Right forelimb (tissue), 1 donor: Measurements from ENCODE around the gene PHRF1.

Experiments
- DNase-seq: peaks from one replicate; pipeline ENCODE4 v3.0.0-alpha.2; 2018

PHRF1 gene

GRCh38 chr11:617199-617911, 41.1 kb downstream of the PHRF1 start:
- DNase-seq: no peak

- no peak for DNase-seq
Measured at GRCh38 chr11:617912-618682, 41.8 kb downstream of the PHRF1 start.

- no peak for DNase-seq
Measured at GRCh38 chr11:618856-619627, 42.8 kb downstream of the PHRF1 start.

GRCh38 chr11:619628-620050, 43.4 kb downstream of the PHRF1 start:
- DNase-seq: no peak

- DNase-seq: no peak
Measured at GRCh38 chr11:620201-620600, 43.9 kb downstream of the PHRF1 start.

- peak; percentile 32 for DNase-seq
Measured at GRCh38 chr11:620935-621814, 44.9 kb downstream of the PHRF1 start.

- no peak for DNase-seq
Measured at GRCh38 chr11:621838-622237, 45.6 kb downstream of the PHRF1 start.

- no peak for DNase-seq
Measured at GRCh38 chr11:623349-623869, 47.1 kb downstream of the PHRF1 start.

- no peak for DNase-seq
Measured at GRCh38 chr11:623999-624704, 47.9 kb downstream of the PHRF1 start.

GRCh38 chr11:624705-625635, 48.7 kb downstream of the PHRF1 start, which contains the start of gene CDHR5:
Gene CDHR5, minus strand, starts transcription at chr11:624955. Its CDS starts 53 bp downstream, at chr11:624902.
- no peak for DNase-seq

GRCh38 chr11:625636-626268, 49.5 kb downstream of the PHRF1 start:
- DNase-seq: no peak

- no peak for DNase-seq
Measured at GRCh38 chr11:626475-627307, 50.4 kb downstream of the PHRF1 start, which contains the start of gene SCT. Gene SCT, minus strand, starts transcription at chr11:627181. Its CDS starts 38 bp downstream, at chr11:627143.

- DNase-seq: no peak
Measured at GRCh38 chr11:627308-627576, 51.0 kb downstream of the PHRF1 start.

GRCh38 chr11:628056-628455, 51.8 kb downstream of the PHRF1 start:
- no peak for DNase-seq

GRCh38 chr11:629237-629583, 52.9 kb downstream of the PHRF1 start:
- DNase-seq: no peak

- no peak for DNase-seq
Measured at GRCh38 chr11:630871-631270, 54.6 kb downstream of the PHRF1 start.

- no peak for DNase-seq
Measured at GRCh38 chr11:635945-636510, 59.8 kb downstream of the PHRF1 start.

- DNase-seq: no peak
Measured at GRCh38 chr11:636511-637332, 60.5 kb downstream of the PHRF1 start, which contains the start of gene DRD4. Gene DRD4, plus strand, starts transcription at chr11:637269. Its CDS starts 36 bp downstream, at chr11:637305.
